Parathyroid adenoma (tissue), 2 donors: ENCODE data around the gene SLC4A1AP.
A peak's percentile ranks its signal among the peaks of the same experiment; 100 is the strongest.

Experiments used
- H2AFZ ChIP-seq: fragments of 300-600 bp; sonication (generic); one replicate; pipeline ENCODE4 v1.7.0; 2017; ENCODE audit warnings: antibody characterized with exemption, mild to moderate bottlenecking
- H3K27ac ChIP-seq: fragments of 300-600 bp; sonication (generic); one replicate; pipeline ENCODE4 v1.7.0; 2017
- H3K27me3 ChIP-seq: fragments of 300-600 bp; sonication (generic); one replicate; pipeline ENCODE4 v1.7.0; 2017; ENCODE audit warnings: low read length; ENCODE audit not compliant: control insufficient read depth, insufficient read depth
- H3K36me3 ChIP-seq: fragments of 300-600 bp; sonication (generic); one replicate; pipeline ENCODE4 v1.7.0; 2017; ENCODE audit warnings: low read length; ENCODE audit not compliant: control insufficient read depth, insufficient read depth
- H3K4me1 ChIP-seq: fragments of 300-600 bp; sonication (generic); one replicate; pipeline ENCODE4 v1.7.0; 2017; ENCODE audit warnings: control low read depth
- H3K4me2 ChIP-seq: fragments of 300-600 bp; sonication (generic); one replicate; pipeline ENCODE4 v1.7.0; 2017; ENCODE audit warnings: low read length
- H3K4me3 ChIP-seq: fragments of 300-600 bp; sonication (generic); one replicate; pipeline ENCODE4 v1.7.0; 2017; ENCODE audit warnings: low read depth, low read length
- H3K79me2 ChIP-seq: fragments of 300-600 bp; sonication (generic); one replicate; pipeline ENCODE4 v1.7.0; 2017; ENCODE audit warnings: control low read depth
- H3K9ac ChIP-seq: fragments of 300-600 bp; sonication (generic); one replicate; pipeline ENCODE4 v1.7.0; 2017; ENCODE audit warnings: mild to moderate bottlenecking
- H3K9me3 ChIP-seq: fragments of 300-600 bp; sonication (generic); one replicate; pipeline ENCODE4 v1.7.0; 2017; ENCODE audit warnings: low read length; ENCODE audit not compliant: control insufficient read depth
- CTCF ChIP-seq: fragments of 300-600 bp; sonication (generic); IDR thresholded peaks from one replicate; pipeline ENCODE4 v1.7.0; 2017; ENCODE audit warnings: antibody characterized with exemption, mild to moderate bottlenecking
- donor health status: primary hyperparathyroidism.

Gene SLC4A1AP

DNA sequence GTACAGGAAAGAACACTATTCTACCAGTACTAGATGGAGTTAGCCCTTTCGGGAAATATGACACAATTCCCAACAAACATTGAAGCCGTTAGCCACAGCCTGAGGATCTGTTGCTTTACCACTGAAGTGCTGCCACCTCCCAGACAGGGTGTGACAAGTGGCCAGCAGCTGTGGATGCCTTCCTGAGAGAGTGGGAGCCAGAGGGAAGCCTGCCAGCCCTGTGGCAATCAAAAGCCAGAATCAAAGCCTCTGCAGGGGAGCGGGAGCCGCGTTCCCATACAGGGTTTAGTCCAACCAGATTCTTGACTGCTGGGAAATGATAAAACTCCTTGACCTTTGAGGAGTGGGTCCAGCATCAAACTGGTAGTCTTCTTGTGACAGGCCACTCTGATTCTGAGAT, 38.0 kb downstream of the SLC4A1AP start:
- Histone ChIP-seq H2AFZ (no peak overlapping the region), H3K27me3 (no peaks in the 10 kb centered on the region), H3K4me1 (no peaks in the 10 kb centered on the region), H3K4me3 (no peak overlapping the region), H3K4me2 (no peak overlapping the region), H3K9ac (no peak overlapping the region), H3K36me3 (no peaks in the 10 kb centered on the region), H3K27ac (no peak overlapping the region), H3K79me2 (no peaks in the 10 kb centered on the region), H3K9me3 (no peaks in the 10 kb centered on the region)
- TF ChIP-seq CTCF: no peak

- Histone ChIP-seq H3K27me3 (no peaks in the 10 kb centered on the region), H3K27ac (no peak overlapping the region), H3K9me3 (no peaks in the 10 kb centered on the region), H2AFZ (no peak overlapping the region), H3K36me3 (no peaks in the 10 kb centered on the region), H3K9ac (no peak overlapping the region), H3K4me2 (no peak overlapping the region), H3K4me3 (no peak overlapping the region), H3K4me1 (no peaks in the 10 kb centered on the region), H3K79me2 (no peaks in the 10 kb centered on the region)
- TF ChIP-seq CTCF: no peak
Measured at GRCh38 chr2:27702302-27702701, 38.6 kb downstream of the SLC4A1AP start.

DNA sequence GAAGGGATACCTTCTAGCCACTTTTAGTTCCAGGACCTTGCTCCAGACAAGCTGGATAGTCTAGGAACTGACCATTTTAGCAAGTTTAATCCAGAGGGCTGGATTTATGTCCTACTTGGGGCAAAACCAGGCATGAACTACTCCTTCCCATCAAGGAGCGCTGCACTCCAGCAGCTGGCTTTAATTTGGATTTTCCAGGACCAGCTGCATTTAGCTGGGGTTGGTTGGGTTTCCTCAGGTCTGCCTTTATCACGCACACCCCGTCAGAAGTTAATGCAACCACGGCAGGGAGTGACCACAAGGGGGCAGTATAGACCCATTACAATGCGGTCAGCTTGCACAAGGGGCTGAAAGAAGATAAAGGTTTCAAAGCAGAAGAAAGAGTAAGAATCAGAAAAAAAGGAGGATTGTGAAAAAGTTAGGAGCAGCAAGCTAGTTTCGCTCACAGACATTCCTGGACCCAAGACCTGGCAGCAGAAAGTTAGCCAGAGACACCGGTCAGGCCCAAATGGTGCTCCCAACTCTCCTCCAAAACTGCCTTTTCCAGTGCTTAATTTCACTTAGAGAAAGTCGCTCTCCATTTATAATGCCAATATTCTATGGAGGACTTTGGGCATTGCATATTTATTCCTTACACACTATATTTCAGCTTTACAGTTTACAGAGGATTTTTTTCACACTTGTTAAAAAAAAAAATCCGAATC, 40.1 kb downstream of the SLC4A1AP start:
- Histone ChIP-seq H3K27ac (no peak overlapping the region), H3K36me3 (no peaks in the 10 kb centered on the region), H3K9ac (no peak overlapping the region)

DNA sequence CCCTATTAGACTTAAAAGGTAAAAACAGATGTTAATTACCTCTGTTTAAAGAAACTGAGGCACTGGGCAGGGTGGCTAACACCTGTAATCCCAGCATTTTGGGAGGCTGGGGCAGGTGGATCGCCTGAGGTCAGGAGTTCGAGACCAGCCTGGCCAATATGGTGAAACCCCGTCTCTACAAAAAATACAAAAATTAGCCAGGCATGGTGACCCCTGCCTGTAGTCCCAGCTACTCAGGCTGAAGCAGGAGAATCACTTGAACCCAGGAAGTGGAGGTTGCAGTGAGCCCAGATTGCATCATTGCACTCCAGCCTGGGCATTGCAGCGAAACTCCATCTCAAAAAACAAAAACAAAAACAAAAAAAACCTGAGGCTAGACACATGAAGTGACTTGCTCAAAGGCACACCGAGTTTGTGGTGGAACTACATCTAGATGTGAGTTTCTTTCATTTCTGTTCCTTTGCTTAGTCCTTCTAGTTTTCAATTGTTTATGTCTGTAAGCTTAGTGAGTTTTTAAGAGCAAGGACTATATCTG, 40.7 kb downstream of the SLC4A1AP start:
- Histone ChIP-seq H2AFZ (no peak overlapping the region), H3K4me3 (no peak overlapping the region), H3K79me2 (no peaks in the 10 kb centered on the region), H3K27ac (no peak overlapping the region), H3K36me3 (no peaks in the 10 kb centered on the region), H3K4me2 (no peak overlapping the region), H3K4me1 (no peaks in the 10 kb centered on the region), H3K9ac (no peak overlapping the region), H3K27me3 (no peaks in the 10 kb centered on the region), H3K9me3 (no peaks in the 10 kb centered on the region)
- TF ChIP-seq CTCF: no peak

More for the DNA sequence above, 40.1 kb downstream of the SLC4A1AP start:
- H3K9me3 ChIP-seq: no peaks in the 10 kb centered on the region
- H3K79me2 ChIP-seq: no peaks in the 10 kb centered on the region
- no peaks in the 10 kb centered on the region for H3K4me1 ChIP-seq
- peak overlapping the region; percentile 1 for H2AFZ ChIP-seq
- H3K27me3 ChIP-seq: no peaks in the 10 kb centered on the region
- H3K4me3 ChIP-seq: no peak overlapping the region
- peak; percentile 96 for TF ChIP-seq CTCF
- no peak overlapping the region for H3K4me2 ChIP-seq
